Tongue (tissue), 2 donors: Measurements from ENCODE around the gene VEPH1. TPM values are rescaled to one million over a fixed set of nuclear protein-coding genes. Genes with fewer than 3 reads are reported as not detected.
"Not testable (repeated sequence)": the region's sequence is repeated elsewhere in the genome, so short reads cannot be mapped to it uniquely, and the experiment has no call there.

ENCODE experiments used
- DNase-seq: peaks from one replicate; pipeline ENCODE4 v3.0.0-alpha.2; 2015
- total RNA-seq: library from RNA; depleted of rRNA; stranded (reverse); fragments of >200 nt; gene quantifications from one replicate; pipeline ENCODE4 v1.2.3, GENCODE V29; 2014

VEPH1 gene
- total RNA-seq, 1 donor from 2014 or later, result 7.8 TPM

GRCh38 chr3:157347577-157348303, 155.5 kb downstream of the VEPH1 start:
- DNase-seq, result no peak

GRCh38 chr3:157336252-157337009, 166.8 kb downstream of the VEPH1 start:
- DNase-seq, result no peak

GRCh38 chr3:157335233-157336076, 167.8 kb downstream of the VEPH1 start:
- DNase-seq, result no peak

- no peak for DNase-seq
Observed at GRCh38 chr3:157333551-157333991, 169.6 kb downstream of the VEPH1 start.

GRCh38 chr3:157330206-157330605, 173.0 kb downstream of the VEPH1 start:
- no peak for DNase-seq

- DNase-seq, result no peak
Observed at GRCh38 chr3:157329551-157329950, 173.7 kb downstream of the VEPH1 start.

GRCh38 chr3:157327837-157328236, 175.4 kb downstream of the VEPH1 start:
- no peak for DNase-seq

GRCh38 chr3:157327018-157327417, 176.2 kb downstream of the VEPH1 start:
- no peak for DNase-seq

GRCh38 chr3:157324869-157325268, 178.3 kb downstream of the VEPH1 start:
- DNase-seq, result not testable (repeated sequence)

GRCh38 chr3:157323360-157323759, 179.9 kb downstream of the VEPH1 start:
- no peak for DNase-seq

- no peak for DNase-seq
Observed at GRCh38 chr3:157319672-157320071, 183.5 kb downstream of the VEPH1 start.

GRCh38 chr3:157318639-157319288, 184.5 kb downstream of the VEPH1 start:
- DNase-seq, result no peak

- DNase-seq, result no peak
Observed at GRCh38 chr3:157317895-157318294, 185.3 kb downstream of the VEPH1 start.

GRCh38 chr3:157313186-157313585, 190.0 kb downstream of the VEPH1 start:
- no peak for DNase-seq

- DNase-seq, result no peak
Observed at GRCh38 chr3:157312376-157312745, 190.9 kb downstream of the VEPH1 start.

GRCh38 chr3:157311633-157312375, 191.4 kb downstream of the VEPH1 start:
- peak; percentile 16 for DNase-seq

- DNase-seq, result no peak
Observed at GRCh38 chr3:157310329-157311052, 192.7 kb downstream of the VEPH1 start.

- DNase-seq, result no peak
Observed at GRCh38 chr3:157306502-157306901, 196.7 kb downstream of the VEPH1 start.

- DNase-seq, result no peak
Observed at GRCh38 chr3:157305392-157305791, 197.8 kb downstream of the VEPH1 start.

- DNase-seq, result no peak
Observed at GRCh38 chr3:157301755-157302154, 201.5 kb downstream of the VEPH1 start.
